ENCODE measurements around the gene GLIS2.

GRCh38 chr16:4378161-4378666, 62.3 kb downstream of the GLIS2 start:
- TF ChIP-seq CTCF (IDR thresholded peaks at IDR 0.05): no peak
- TF ChIP-seq ZFX (IDR thresholded peaks at IDR 0.05; ENCODE audit: borderline replicate concordance): no peak

Measured in 22Rv1 (cell line).